ENCODE data around the gene CLRN1.

CLRN1 gene

DNA sequence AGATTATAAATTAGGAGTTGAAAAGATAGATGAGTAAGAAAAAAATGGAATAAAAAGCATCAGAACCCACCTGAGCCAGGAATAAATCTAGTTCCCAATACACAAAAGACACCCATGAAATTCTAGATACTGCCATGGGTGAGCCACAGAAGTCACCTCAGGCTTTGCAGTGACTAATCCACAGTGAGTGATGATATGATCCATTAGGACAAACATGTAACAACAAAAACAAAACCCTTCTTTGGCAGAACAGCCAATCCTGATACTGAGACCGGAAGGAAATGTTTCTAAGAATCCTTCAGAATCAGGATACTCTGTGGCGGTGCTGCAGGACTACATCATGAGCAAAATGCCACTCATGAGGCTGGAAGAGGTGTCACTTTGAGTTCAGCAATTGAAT lies 52.3 kb downstream of the CLRN1 start:
- DNase-seq (ENCODE audit: low spot score), result no peak

DNA sequence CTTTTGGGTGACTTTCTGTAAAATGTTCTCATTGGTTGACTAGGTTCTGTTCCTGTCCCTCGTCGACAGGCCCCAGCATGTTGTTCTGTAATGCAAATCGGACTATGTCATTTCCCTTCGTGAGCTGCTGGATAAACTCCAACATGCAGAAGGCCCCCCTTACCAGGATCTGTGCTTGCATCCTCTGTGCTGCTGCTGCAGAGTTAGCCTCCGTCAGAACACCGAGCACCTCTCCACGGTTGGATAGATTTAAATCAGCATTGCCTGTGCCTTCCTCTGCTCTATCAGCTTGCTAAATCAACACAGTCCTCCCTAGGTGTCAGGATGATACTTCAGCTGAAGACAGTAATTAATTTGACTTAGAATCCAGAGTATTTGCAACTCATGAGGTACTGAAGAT lies 54.6 kb downstream of the CLRN1 start:
- no peak for DNase-seq (ENCODE audit: low spot score)

DNA sequence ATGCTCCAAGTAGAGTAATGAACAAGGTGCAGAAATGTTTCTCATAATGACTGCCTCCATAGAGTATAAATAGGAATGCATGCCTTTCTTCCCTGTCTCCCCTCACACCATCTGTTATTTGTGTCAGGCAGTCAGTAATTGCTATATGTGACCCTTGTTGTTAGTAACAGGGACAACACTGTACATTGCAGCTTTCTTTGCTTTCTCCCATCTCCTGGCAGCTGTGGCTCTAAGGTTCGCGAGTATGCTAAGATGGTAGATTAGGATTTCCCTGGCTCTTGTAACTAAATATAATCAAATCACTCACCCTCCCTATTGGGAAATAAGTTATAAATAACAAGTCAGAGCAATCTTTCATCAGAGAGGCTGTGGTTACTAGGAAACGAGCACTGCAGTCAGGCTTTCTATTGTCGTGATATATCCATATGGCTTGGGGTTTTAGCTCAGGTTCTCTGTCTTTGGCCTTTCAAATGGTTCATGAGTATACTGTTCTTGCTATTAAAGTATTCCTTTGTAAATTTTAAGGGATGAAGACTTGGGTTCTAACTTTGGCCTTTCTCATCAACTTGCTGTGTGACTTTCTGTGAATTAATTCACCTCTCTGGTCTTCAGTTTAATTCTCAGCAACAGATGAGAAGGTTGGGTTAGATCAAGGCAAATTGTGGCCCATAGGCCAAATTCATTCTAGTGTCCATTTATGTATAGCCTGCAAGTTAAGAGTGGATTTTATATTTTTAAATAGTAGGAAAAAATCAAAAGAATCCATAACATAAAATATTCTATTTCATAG lies 59.2 kb downstream of the CLRN1 start:
- no peak for DNase-seq (ENCODE audit: low spot score)

DNA sequence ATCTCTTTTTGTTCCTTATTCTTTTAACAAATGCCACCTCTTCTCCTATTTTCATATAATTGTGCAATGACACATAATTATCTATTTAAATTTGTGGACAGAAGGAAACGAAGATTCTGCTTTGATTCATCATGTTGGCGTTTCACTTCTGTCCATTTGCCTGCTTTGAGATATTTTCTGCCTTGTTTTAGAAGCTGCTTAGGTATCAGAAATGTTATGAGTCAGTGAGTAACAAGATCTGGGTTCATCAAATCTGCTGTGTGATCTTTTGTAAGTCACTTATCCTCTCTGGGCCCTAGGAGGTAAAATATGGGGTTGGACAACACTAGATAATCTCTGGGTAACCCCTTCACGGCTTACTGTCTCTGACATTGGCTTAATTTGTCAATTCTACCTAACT lies 60.0 kb downstream of the CLRN1 start:
- no peak for DNase-seq (ENCODE audit: low spot score)

DNA sequence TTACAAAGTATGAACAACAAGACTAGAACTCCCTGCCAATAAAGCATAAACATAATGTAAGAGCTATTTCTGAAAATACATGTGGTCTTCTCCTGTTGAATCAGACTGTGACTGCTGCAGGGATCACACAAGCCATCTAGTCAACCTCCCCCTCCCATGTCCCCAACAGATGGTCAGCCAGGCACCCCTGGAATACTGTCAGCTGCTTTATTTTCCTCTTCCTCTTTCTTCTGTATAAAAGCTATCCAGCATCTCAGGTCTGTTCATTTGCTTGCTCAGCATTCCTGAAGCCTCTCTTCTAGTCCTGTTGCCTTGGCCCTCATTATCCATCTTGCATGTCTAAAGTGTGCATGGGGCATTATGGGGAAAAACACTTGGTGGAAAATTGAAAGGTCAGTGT lies 60.8 kb downstream of the CLRN1 start:
- no peak for DNase-seq (ENCODE audit: low spot score)

DNA sequence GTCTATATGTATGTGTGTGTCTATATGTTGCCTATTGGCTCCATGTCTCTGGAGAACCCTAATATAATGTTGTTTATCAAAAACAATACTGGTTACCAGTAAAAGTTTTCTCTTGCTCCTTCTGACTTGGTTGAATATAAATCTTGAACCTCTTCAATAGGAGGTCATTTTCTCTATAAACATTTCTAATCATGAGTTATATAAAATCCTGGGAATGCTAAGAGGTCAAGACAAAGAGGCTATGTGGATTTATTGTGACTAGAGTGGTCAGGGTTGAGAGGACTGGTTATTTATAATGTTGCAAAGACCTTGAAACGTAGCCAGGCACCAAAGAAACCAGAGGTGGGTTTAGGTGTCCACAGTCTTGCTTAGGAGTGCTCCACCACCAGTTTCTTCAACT lies 66.1 kb downstream of the CLRN1 start:
- no peak for DNase-seq (ENCODE audit: low spot score)

DNA sequence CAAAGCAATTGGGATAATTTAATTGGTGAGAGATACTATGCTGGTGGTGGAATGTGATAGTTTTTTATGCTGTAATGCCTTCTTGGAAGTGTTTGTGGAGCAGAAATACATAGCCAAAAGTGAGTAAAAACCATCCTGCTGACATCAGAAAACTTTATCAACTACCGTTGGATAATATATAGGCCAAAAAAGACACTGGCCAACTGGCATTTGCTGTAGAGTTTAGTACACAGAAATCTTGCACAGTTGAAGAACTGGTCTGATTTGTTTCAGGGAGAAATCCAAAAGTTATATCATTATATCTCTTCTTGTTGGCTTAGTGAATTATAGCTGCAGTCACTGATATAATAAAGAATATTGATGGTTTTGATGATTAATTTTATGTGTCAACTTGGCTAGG lies 66.8 kb downstream of the CLRN1 start:
- no peak for DNase-seq (ENCODE audit: low spot score)

DNA sequence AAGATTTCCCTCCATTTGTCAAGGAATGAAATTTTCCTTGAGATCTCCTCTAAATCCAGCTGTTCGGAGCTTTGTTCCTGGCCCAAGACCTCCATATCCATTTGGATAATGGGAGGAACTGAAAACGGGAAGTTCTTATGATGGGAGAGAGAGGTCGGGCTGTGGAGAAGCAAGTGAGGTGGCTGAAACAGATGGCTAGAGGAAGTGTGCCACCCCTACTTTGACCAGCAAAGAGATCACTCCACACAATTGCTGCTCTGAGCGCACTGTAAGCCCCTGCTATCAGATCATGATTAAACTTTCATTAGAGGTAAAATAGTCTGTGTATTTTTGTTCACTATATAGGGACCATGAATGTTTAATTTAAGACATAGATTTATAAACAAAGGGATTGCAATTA lies 67.2 kb downstream of the CLRN1 start, which contains the start of gene MINDY4B:
MINDY4B (minus strand) TSS at position 101 of the 400 bp plus-strand sequence; CDS start at position 101, 0 bp downstream.
- no peak for DNase-seq (ENCODE audit: low spot score)

DNA sequence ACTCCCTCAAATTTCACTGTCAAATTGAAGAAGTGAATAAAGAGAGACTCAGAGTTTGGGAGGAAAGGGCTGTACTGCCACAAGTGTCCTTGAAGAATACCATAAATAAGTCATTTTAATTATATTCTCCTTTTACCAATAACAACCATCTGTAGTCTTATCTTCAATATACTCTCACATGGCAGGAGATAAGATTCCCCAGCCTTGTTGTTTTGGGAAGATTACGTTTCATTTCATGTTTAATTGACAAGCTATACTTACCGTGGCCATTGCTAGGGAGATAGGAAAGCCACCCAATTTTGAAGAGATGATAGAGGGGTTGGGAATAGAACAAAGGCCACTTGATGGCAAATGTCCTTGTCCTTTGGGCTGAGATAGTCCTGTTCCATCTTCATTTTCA lies 69.5 kb downstream of the CLRN1 start:
- no peak for DNase-seq (ENCODE audit: low spot score)

DNA sequence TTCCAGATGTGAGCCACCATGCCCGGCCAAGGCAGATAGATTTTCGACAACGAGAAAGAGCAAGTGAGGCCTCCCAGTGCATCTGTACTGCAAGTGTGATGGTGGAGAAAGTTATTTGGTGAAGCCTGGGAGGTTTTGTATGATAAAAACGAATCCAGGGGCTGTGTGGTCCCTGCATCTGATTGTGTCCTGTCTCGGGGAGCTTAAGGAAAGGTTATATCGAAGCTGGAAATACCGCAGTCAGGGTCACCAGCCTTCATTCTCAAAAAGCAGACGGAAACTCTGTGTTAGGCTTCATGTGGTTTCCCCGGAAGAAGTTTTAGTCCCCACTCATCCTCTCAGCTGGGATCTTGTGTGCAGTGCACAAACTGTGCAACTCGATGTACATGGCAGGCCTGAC lies 70.7 kb downstream of the CLRN1 start:
- no peak for DNase-seq (ENCODE audit: low spot score)

DNA sequence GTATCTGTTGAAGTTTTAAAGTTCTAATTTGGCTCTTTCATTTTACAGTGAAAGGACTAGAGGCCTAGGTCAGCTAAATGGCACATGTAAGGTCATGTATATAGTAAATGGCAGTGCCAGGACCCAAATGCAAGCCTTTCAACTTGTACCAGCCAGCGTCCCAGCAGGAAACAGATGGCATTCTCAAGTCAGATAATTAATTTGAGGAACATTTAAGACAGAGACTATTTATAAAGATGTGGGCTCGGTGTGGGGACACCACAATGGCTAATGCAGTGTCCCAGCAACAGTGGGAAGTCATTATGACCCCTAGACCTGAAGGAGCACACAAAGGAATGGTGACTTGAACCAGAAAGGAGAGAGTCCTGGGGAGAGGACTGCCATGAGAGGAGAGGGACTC lies 73.4 kb downstream of the CLRN1 start:
- no peak for DNase-seq (ENCODE audit: low spot score)

DNA sequence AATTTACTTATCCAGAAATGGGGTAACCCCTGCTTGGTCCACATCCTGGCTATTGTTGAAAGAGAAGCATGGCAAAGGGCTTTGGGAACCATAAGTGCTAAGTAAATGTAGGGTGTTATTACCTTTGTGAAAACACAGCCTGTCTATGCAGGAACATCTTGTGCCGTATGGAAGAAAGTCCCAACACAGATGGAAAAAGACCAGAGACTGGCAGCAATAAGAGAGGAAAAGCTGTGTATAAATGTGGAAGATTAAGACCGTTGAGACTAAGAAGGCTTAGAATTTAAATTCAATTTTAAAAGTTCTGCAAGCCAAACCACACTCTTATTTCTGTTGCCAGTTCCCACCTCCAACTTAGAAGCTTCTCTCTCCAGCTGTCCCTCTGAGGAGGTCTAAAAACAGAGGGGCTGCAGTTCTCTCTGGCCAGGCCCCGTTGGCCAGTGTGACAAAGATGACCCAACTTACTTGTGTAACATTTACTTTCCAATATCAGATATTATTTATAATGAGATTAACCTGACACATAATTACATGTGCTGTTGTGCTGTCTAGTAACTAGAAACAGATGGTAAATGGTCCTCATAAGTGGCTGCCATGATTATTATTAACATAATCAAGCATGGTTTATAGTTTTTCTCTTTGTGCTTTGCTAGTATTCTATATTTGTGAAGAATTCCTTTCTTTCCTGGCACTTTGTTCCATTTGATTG lies 74.3 kb downstream of the CLRN1 start:
- no peak for DNase-seq (ENCODE audit: low spot score)

DNA sequence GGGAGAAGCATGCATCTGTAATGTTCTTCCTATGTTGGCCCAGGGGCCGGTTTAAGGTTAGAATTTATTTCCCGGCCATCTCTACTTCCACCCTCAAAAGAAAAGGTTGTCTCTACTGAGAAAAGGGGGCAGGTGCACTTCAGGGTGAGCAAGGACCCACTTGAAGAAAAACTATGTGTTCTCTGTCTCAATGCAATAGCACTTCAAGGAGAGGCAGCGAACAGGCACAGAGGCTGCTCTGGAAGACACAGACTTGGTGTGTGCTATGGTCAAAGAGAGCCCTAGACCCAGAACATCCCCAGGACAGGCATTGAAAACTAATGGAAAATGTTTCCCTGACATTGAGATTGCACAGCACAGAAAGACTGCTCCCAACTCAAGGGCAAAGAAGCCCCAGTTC lies 74.9 kb downstream of the CLRN1 start:
- DNase-seq (ENCODE audit: low spot score), result no peak

DNA sequence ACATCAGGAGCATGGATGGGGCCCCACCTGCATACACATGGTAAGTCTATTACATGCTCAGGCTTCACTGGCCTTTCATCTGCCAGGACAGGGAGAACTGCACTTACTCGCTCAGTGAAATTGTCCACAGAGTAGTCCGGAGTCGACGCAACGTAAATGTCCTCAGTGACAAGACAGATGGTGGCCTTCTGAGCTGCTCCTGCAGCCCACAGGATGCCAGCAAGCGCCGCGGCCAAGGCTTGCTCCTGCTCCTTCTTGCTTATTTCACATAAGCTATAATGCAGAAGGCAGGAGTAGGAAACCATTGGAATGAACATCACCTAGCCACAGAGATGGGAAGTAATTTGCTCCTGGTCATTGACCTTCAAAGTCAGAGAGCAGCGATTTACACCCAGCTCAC lies 81.7 kb downstream of the CLRN1 start:
- no peak for DNase-seq (ENCODE audit: low spot score)

DNA sequence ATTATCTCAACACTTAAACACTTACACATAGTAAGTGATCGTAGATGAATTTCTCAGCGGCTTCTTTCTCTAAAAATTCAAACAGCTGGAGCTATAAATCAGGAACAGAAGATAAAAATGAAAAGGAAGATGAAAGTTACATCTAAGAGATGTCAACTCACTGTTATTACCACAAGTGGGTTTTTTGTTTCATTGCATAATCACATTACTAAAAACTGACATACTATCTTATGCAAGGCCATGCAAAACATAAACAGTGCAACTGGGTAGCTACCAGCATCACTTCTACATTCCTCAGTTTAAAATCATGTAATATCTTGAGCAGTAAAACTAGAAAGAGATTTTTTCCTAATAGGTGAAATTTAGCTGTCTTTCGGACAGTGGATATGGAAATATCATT lies 82.2 kb downstream of the CLRN1 start:
- no peak for DNase-seq (ENCODE audit: low spot score)

DNA sequence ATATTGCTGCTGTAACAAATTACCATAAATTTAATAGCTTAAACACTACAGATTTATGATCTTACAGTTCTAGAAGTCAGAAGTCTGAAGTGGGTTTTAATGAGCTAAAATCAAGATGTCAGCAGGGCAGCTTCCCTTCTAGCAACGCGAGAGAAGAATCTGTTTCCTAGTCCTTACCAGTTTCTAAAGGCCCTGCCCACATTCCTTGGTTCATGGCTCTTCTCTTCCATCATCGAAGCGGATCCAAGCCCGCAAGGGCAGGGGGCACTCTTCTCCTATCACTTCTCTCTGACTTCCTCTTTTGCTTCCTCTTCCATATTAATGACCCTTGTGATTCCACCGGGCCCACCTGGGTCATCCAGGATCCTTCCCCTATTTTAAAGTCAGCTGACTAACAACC lies 83.4 kb downstream of the CLRN1 start:
- no peak for DNase-seq (ENCODE audit: low spot score)

DNA sequence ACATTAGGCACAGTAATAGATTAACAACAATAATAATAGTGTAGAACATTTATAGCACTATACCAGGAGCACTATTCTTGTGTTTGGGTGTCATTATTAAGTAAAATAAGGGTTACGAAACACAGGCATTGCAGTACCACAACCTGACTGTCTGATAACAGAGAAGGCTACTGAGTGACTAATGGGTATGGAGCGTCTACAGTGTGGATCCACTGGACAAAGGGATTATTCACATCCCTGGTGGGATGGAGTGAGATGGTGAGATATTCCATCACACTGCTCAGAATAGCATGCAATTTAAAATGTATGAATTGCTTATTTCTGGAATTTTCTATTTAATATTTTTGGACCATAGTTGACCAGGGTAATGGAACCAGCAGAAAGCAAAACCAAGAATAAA lies 85.5 kb downstream of the CLRN1 start:
- no peak for DNase-seq (ENCODE audit: low spot score)

DNA sequence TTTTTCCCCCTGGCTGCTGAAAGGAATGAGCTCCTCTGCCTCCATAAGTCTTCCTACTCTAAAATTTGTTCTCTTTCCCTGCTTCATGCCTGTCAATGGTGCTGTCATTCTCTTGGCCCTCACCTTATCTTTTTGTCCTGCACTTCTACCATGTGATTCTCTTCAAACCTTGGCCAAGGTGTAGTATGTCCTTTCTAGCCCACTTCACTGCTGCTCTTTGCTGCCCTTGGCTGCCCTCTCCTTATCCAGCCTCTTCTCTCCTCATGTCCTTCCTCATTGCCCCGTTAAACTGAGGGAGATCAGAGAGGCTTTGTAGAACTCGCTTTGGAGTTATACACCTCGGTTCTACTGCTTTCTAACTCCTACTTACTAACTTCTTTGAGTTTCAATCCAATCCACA lies 87.0 kb downstream of the CLRN1 start:
- no peak for DNase-seq (ENCODE audit: low spot score)

DNA sequence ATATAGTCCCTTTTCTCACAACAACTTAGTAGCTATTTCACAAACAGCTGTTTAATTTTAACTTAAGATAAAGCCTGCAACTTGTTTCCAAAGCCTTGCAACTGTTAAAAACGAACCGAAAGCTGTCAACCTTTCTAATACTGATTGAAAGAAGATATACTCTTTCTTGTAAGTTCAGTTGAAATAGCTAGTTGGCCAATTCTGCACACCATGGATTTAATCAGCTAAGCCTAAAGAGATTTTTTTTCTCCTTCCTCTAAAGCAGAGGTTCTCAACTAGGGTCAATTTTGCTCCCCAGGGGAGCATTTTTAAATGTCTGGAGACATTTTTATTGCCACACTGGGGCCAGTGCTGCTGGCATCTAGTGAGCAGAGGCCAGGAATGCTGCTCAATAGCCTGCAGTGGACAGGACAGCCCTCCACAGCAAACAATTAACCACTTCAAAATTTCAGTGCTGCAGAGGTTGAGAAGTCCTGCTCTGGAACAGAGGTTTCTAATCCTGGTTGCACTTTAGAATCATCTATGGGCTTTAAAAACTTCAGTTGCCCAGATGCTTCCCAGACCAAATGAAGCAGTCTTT lies 93.4 kb downstream of the CLRN1 start:
- DNase-seq (ENCODE audit: low spot score), result no peak

DNA sequence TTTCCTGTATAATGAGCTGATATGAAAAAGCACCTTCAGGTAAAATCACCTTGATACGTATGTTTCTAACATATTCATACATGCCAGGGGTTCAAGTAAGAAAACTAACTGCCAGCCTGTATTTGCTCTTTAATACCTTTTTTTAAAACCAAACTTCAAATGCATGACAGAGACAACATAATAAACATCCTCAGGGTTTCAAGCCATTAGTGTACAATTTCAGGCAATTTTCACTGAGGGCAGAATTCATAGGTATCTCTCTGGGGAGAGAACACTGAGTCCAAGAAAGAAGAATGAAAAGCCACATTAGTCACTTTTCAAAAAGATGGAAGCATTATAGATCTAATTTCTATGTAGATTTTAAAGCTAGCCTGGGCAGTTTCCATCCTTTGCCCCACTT lies 94.2 kb downstream of the CLRN1 start:
- DNase-seq (ENCODE audit: low spot score), result no peak

DNA sequence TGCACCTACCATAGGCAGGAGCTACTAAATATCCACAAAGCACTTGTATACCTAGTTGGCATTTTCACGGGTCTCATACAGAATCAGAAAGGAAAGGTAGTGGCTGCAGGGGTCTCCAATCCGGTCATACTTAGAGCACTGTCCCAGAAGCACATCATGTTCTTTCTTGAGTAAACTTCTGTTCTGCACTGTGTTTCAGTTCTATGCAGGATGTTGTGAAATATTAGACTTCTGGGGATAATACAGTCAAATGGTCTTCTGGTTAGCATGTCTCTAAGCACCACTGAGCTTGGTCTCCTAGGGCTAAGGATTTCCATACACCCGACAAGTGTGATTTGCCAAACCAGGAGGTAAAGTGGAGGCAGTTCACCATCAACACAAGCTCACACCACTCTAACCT lies 95.2 kb downstream of the CLRN1 start:
- no peak for DNase-seq (ENCODE audit: low spot score)

DNA sequence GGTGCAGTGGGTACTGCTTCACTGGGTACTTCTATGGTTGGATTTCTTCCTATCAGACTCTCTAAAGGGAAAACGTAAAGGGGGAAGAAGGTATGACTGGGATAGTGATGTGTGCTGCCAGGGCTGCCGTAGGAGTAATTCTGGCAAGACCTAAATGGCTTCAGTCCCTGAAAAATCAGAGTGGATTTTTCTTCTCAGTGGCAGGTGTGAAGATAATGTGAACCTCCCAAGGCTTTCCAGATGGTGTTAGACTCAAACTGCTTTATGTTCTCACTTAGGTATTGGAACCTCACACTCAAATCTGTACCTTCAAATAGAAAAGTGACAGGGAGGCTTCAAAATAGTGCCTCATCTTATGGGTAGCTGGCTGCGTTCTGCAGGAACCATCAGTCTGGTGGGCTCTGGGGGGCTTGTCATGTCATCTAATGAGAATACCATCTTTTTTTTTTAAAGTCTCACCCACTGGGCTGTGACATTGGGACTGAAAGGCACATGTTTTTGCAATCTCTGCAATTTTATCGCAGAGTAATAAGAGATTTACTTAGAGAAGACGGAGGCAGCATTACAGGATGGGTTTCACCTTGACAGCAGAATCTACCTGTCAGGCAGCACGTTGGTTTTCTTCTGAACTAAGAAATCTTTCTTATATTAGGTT lies 95.8 kb downstream of the CLRN1 start:
- DNase-seq (ENCODE audit: low spot score), result no peak
